Measurements from ENCODE around the gene TSPAN17.

The TSPAN17 gene

DNA sequence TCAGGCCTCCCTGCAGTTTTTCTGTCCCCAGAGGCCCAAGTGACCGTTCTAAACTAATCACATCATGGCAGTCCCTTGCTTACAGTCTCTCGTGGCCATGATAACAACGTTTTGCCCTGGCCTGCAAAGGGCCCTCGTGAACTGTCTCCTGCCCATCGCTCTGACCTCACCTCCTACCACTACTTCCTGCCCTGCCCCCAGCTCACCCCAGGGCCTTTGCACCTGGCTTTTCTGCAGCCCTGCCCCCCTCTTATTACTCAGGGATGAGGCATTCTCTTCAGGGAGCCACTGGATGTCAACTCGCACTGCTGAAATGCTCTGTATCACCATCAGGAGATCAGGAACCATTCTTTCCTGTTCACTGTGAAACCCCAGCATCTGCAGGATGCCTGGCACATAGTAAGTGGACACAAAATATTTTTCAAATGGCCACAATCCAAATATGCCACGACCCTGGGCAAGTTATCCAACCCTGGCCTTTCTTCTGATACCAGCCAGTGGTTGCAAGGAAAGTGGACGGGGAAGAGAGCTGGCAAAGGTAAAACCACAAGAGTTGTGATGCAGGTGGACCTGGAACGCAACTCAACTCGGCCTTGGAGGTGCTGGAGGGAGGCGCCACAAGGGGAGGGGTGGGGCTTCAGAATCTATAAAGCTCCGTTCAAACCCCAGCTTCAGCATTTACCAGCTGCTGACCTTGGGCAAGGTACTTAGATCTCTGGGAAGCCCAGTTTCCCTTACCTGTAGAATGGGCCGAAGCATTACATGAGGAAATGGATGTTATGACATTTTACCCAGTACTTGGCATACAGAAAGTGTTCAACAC, 18.7 kb upstream of the TSPAN17 start:
- H3K27ac ChIP-seq, result no peak overlapping the region
- TF ChIP-seq, protein P1, sequence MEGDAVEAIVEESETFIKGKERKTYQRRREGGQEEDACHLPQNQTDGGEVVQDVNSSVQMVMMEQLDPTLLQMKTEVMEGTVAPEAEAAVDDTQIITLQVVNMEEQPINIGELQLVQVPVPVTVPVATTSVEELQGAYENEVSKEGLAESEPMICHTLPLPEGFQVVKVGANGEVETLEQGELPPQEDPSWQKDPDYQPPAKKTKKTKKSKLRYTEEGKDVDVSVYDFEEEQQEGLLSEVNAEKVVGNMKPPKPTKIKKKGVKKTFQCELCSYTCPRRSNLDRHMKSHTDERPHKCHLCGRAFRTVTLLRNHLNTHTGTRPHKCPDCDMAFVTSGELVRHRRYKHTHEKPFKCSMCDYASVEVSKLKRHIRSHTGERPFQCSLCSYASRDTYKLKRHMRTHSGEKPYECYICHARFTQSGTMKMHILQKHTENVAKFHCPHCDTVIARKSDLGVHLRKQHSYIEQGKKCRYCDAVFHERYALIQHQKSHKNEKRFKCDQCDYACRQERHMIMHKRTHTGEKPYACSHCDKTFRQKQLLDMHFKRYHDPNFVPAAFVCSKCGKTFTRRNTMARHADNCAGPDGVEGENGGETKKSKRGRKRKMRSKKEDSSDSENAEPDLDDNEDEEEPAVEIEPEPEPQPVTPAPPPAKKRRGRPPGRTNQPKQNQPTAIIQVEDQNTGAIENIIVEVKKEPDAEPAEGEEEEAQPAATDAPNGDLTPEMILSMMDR (IDR thresholded peaks at IDR 0.05), result no peak
- TF ChIP-seq ZFX (IDR thresholded peaks at IDR 0.05; ENCODE audit: borderline replicate concordance), result no peak

DNA sequence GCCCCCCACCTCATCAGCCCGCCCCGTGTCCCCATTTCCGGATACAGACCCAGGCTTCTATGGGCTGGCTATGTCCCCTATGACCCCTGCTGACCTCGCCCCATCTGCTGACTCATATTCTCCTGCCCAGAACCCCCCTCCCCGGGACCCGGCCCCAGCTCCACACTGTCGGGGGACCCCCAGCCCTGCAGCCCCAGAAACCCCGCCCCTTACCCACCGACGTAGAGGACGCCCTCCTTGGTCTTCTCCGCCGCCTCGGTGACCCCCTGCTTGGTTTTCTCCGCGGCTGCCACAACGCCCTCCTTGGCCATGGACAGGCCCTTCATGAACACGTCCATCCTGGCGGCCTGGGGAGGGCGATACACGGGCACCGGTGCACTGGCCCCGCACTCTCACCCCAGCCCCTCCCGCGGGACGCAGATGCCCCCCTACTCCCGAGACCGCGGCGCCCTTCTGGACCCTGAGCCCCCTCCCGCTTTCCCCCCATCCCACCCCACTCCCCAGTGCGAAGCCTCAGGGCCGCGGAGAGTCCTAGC, 17.9 kb upstream of the TSPAN17 start:
- TF ChIP-seq ZFX (IDR thresholded peaks at IDR 0.05; ENCODE audit: borderline replicate concordance), result no peak
- TF ChIP-seq, protein P1 (IDR thresholded peaks at IDR 0.05), result no peak
- no peak overlapping the region for H3K27ac ChIP-seq

DNA sequence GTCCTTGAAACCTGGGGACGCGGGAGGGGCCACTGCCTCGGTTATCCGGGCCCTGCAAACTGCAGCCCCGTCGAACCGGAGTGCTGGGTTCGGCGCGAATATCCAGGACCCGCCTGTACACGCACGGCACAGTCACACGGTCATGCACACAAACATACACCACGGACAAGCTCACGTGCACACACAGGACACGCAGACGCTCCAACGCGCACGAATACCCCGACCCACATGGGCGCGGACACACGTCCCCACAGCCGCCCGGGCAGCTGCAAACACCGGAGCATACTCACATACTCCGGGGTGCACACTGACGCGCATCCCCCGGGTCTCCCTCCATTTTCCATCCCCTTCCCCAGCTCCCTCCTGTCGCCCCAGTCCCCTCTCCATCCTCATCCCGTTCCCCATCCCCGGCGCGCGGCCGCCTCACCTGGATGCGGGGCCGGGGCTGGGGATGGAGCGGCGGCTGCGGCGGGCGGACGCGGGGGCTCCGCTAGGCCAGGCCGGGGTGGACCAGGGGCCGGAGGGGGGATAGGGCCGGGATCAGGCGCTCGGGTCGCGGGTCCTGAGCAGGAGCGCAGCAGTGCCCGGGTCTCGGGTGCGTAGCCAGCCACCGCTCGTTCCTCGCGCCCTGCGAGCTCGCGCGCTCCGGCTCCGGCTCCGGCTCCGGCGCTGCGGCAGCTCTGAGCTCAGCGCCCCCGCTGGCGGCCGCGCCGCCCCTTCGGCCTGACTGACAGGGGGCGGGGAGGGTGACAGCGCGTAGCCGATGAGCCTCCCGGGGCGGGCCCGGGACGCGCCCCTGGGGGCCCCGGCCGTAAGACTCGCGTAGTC, 17.2 kb upstream of the TSPAN17 start, which contains the start of the genes EIF4E1B and SNCB:
EIF4E1B (plus strand) TSS at position 823 of the 828 bp plus-strand sequence. CDS start 12,113 bp downstream, outside the sequence.
SNCB (minus strand) TSS at position 682 of the 828 bp plus-strand sequence. CDS start 880 bp downstream, outside the sequence.
- TF ChIP-seq ZFX (IDR thresholded peaks at IDR 0.05; ENCODE audit: borderline replicate concordance), result no peak
- TF ChIP-seq, protein P1 (IDR thresholded peaks at IDR 0.05), result peak; percentile 30; the same call in 1 of the 2 replicates

DNA sequence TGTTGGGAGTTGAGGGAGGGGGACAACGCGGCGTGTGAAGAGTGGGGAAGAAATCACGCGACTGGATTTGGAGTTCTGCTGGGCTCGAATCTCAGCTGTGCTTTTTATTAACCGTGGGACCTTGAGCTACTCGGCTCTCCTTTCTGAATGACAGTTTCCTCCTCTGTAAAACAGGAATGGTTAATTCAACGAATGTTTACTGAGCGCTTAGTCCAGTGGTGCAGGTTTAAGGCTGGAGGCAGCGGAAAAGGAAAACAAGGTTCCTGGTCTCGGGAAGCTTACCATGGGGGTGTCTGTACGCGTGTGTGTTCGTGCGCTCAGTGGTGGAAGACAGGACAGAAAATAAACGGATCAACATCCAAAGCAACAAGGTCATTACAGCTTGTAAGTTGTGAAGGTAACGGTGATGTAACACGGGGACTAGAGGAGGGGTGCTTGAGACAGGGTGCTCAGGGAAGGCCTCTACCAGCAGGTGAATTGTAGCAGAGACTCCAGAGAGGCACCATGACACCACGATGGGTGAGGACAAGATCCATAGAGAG, 16.5 kb upstream of the TSPAN17 start:
- no peak for TF ChIP-seq ZFX (IDR thresholded peaks at IDR 0.05; ENCODE audit: borderline replicate concordance)
- TF ChIP-seq, protein P1 (IDR thresholded peaks at IDR 0.05), result no peak
- H3K27ac ChIP-seq, result no peak overlapping the region

More for the DNA sequence above, 17.2 kb upstream of the TSPAN17 start, which contains the start of the genes EIF4E1B and SNCB:
- no peak within 1 kb of the TSS for H3K27ac ChIP-seq

DNA sequence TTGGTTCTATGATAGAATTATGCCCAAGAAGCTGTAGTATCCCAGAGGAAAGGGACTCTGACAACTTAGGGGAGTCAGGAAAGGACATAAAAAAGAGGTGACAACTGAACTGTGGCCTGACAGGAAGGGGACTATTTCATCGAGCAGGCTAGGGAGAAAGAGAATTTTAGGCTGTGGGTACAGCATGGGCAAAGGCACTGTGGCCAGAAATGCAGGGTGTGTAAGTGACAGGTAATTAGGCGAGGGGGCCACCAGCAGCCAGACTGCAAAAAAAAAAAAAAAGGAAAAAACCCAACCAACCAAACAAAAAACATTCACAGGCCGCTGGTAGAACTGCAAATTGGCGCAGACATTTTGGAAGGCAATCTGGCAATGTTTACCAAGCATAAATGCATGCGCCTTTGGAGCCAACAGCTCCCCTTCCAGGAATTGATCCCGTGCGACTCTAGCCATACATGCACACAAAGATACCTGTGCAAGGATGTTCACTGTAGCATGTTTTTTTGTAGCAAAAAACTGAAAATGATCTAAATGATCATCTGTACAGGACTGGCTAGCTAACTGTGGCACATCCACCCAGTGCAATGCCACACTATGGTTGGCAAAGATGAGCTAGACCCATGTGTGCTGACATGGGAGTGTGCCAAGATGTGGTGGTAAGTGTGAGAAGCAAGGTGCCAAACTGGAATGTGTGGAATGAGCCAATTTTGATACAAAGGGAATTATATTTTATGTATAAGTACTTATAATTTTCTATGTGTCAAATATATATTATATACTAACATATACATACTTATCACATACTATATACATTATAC, 15.7 kb upstream of the TSPAN17 start:
- TF ChIP-seq ZFX (IDR thresholded peaks at IDR 0.05; ENCODE audit: borderline replicate concordance), result no peak
- TF ChIP-seq, protein P1 (IDR thresholded peaks at IDR 0.05), result no peak
- no peak overlapping the region for H3K27ac ChIP-seq

DNA sequence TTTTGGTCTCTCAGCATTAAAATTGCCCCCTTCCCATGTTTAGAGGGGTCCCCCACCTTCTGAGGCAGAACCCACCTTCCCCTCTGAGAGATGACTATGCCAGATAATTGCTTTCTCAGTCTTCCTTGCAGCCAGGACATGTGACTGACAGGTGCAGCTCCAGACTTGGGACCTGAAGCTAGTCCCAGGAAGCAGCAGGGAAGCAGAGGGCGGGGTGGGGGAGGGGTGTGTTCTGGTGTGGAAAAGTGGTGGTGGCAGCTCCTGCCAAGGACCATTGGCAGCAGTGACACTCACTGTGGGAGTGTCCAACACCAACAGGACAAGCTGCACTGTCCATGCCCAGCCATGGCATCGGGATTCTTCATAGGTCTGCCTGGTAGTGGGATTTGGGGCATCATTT, 14.5 kb upstream of the TSPAN17 start:
- no peak overlapping the region for H3K27ac ChIP-seq
- TF ChIP-seq, protein P1 (IDR thresholded peaks at IDR 0.05), result no peak
- TF ChIP-seq ZFX (IDR thresholded peaks at IDR 0.05; ENCODE audit: borderline replicate concordance), result no peak
